ACHN (cell line): ENCODE measurements around the gene RUBCNL.
"Not testable (repeated sequence)": the region's sequence is repeated elsewhere in the genome, so short reads cannot be mapped to it uniquely, and the experiment has no call there.

Experiments used
- DNase-seq: peaks from one replicate; pipeline ENCODE4 v3.0.0-alpha.2; 2015
- in situ Hi-C: cut with HindIII; loops from 2 replicates; pipeline ENCODE4 v1.10.0; 2017; ENCODE audit warnings: low sequenced_read_pairs, low pct_ligation_motif_present, low pct_unique_long_range_greater_than_20kb

RUBCNL gene, protein sequence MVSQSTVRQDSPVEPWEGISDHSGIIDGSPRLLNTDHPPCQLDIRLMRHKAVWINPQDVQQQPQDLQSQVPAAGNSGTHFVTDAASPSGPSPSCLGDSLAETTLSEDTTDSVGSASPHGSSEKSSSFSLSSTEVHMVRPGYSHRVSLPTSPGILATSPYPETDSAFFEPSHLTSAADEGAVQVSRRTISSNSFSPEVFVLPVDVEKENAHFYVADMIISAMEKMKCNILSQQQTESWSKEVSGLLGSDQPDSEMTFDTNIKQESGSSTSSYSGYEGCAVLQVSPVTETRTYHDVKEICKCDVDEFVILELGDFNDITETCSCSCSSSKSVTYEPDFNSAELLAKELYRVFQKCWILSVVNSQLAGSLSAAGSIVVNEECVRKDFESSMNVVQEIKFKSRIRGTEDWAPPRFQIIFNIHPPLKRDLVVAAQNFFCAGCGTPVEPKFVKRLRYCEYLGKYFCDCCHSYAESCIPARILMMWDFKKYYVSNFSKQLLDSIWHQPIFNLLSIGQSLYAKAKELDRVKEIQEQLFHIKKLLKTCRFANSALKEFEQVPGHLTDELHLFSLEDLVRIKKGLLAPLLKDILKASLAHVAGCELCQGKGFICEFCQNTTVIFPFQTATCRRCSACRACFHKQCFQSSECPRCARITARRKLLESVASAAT

DNA sequence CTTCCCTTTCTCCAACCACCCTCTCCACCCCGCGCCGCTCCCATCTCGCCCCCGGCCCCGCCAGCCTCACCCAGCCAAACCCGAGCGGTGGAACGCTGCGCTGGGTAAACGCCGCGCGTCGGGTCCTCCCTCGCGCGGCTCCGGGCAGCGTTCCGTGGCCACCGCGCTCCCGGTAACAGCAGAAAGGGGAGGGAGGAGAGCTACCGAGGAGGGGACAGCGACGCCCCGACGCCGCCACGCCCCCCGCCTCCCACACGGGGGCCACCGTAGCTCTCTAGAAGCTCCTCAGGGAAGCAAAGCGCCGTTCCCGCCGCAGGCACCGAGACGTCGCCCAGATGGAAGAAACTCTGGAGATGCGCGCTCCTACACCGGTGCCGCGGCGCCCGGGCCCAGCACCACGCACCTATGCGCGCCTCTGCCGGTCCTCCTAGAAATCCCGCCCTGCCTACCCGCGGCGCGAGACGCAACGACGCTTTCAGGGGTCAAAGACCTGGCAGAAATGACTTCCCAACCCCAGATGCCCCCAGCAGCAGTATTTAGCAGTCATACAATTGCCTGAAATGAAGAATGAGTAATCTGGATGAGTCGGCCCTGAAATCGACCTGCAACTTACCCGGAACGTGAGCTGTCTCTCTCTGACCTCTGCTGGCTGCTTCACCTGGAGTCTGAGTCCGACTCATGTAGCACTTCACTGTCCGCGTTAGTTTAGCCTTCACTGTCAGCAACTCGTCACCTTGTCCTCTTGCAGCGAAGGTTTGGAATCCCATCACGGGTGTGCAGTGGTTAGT lies at the start of gene RUBCNL:
Gene RUBCNL, minus strand, starts transcription at position 189 of the 788 bp plus-strand sequence. CDS start 14,777 bp downstream, outside the sequence.
- DNase-seq: peak; percentile 10
- in situ Hi-C loops: no loop called here

DNA sequence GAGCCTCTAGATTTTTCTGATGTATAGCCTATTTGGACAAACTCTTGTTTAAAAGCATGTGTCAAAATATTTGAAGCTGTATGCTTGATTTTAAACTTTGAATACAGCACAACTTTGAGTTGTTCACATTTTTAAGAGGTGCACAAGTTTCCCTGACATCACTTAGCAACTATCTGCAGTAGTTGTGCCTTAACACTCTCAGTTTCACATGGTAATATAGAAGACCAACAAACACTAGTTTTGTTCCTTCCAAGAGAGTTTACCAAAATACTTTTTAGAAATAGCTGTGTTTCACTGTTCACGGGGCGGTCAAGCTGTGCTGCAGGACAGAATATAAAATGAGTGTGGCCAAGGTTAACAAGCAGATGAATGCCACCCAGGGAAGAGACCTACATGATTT lies 42.5 kb upstream of the RUBCNL start:
- in situ Hi-C loops, DNase-seq: not testable (repeated sequence)

DNA sequence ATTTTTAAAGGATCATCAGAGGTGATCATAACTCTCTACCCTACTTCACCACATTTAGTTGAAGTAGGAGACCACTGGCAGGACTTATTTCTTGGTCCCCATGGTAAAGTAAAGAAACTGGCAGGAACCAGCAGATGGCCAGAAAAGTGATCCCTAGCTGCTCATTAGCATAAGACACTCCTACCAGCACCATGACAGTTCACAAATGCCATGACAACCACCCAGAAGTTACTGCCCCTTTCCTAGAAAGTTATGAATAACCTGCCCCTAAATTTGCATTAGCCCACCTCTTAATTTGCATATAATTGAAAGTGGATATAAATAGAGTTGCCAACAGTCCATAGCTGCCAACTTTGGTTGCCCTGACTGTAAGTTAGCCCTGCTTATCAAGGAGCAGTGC lies 18.4 kb upstream of the RUBCNL start:
- in situ Hi-C loops: no loop called here
- no peak for DNase-seq

DNA sequence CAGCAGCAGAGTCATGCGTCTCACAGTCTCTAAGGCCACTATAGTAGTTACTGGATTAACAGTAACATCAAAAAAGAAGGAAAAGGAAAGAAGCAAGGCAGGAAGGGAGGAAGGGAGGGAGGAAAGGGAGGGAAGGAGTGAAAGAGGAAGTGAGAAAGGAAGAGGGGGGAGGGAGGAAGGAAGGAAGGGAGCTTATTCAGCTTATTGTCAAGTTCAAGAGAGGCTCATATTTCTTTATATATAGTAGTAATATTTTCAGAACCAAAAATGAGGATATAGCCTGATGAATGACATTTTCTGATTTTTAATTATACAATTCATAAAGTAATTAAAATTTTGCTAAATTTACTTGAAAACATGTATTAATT lies 17.7 kb upstream of the RUBCNL start:
- no peak for DNase-seq
- in situ Hi-C loops: no loop called here

DNA sequence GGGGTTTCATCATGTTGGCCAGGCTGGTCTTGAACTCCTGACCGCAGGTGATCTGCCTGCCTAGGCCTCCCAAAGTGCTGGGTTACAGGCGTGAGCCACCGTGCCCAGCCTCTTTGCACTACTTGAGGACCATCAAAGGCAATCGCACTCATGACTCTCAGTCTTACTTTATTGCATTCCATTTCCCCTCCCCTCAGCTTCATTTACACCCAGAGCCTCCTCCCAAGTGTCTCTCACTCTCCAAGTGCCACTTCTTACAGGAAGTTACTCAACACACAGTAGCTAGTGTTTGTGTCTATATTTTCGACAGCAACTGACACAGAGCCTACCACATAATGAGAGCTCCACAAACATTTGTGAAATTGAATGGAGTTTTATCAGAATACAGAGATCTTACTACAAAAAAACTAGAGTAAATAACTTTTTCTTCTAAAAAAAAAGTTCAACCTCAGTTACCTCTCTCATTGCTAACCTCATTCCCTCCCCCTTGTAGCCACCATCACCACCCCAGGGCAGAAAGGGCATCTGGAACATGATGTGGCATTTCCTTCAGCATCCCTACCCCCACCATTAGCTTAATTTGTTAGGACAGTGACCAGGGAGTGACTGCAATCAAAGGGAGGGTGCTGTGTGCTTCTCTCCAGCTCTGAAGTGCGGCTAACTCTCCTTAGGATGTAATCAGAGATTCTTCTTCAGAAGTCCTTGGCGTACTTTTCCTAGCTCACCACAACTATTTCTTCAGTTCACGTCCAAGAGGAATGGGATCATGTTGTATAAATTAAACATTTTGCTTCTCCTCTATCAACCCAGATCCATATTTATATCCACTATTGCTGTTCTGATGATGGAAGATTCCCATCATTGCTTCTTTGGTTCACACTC lies 17.0 kb upstream of the RUBCNL start:
- in situ Hi-C loops: no loop called here
- no peak for DNase-seq

DNA sequence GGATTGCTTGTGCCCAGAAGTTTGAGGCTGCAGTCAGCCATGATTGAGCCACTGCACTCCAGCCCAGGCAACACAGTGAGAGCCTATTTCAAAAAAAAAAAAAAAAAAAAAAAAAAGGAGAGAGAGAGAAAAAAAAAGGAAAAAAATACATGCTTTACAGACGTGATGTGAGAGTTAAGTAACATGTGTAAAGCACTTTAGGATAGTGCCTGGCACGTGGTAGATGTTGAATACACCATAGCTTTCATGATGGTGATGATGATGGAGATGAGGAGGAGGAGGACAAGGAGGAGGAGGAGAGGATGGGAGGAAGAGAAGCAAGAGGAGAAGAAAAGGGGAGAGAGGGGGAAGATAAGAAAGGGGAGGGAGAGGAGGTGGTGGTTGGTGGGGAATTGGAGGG lies 15.1 kb upstream of the RUBCNL start:
- DNase-seq: no peak
- in situ Hi-C loops: no loop called here

DNA sequence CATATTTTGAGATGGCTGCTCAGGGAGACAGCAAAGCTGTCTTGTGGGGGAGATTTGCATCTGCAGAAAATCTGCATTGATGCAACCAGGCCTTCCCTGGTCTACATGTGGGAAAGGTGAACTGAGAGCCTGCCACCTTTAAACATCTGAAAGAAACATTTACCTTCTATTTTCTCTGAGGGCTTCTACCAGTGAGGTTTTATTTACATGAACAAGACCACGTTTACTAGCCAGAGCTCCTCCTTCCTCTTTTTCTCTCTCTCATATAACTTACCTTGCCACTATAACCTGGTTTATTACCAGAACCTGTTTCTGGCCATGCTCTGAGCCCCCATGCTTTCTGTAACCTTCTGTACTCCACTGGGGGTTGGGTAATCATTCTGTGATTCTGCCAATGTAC lies 14.4 kb upstream of the RUBCNL start:
- in situ Hi-C loops: no loop called here
- no peak for DNase-seq

DNA sequence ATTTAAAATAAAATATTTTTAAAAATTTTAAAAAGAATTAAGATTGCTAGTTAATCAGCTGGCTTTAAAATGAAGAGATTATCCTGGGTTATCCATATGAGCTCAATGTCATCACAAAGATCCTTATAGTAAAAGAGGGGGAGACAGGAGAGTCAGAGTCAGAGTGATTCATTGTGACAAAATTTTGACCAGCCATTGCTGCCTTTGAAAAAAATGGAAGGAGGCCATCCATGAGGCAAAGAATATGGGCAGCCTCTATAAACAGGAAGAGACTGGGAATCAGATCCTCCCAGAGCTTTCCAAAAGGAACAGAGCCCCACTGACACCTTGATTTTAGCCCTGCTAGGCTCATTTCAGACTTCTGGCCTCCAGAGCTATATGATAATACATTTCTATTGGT lies 9.3 kb upstream of the RUBCNL start:
- in situ Hi-C loops: no loop called here
- DNase-seq: no peak

DNA sequence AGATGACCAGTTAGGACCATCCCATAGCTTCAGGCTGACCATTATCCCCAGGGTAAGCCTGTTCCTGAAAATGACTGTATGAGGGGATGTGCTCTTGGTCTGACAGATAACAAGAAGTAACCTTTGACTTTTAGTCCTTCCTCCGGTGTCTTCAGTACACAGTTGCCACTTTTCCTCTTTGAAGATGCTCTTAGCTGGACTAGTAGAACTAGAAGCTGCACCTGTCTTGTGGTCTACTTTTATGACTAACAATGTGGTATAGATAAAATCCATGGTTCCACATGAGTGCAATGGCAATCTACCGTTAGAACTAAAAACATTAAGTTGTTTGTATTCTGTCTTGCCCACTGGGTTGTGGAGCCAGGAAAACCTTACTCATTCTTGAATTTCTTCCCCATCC lies 5.9 kb upstream of the RUBCNL start:
- DNase-seq: peak; percentile 1
- in situ Hi-C loops: no loop called here

DNA sequence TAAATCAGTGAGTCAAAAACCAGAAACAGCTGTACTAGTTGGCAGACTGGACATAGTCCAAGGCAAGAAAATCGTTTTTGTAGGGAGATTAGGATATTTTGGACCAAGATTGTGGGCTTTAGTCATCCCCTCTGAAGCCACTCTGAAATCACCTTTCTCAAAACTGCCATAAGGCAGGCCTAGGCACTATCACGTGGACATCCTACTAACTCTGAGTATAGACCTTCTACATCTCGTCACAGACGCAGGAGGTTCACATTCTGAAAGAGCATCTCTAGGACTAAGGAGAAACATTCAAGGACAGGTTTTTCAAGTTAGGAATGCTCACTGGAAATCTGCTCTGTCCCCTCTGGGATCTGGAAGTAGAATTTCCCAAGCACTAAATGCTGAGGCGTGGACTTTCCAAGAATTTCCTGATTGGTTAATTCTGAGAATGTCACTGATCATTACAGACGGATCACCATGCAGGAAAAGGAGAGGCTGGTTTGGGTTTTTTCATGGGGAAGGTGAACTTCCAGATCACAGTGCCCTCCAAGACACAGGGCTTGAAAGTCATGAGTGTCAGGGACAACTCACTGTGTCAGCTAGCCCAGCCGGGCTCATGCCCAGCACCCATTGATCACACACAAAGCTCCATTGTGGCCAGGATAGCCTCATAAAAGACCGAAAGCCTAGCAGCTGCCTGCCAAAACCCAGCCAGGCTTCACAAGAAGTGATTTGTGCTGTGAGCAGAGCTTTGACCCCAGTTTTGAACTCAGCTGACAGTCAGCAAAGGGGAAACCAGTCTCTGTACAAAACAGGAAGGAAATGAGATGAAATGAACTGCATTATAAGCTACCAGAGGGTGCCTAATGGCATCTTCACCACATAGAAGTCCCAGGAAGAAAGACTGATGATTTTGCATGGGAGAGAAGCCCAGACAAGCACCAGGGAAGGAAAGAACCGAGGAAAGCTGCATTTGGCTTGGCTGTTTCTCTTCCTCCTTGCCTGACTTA lies 2.7 kb upstream of the RUBCNL start:
- no peak for DNase-seq
- in situ Hi-C loops: no loop called here

DNA sequence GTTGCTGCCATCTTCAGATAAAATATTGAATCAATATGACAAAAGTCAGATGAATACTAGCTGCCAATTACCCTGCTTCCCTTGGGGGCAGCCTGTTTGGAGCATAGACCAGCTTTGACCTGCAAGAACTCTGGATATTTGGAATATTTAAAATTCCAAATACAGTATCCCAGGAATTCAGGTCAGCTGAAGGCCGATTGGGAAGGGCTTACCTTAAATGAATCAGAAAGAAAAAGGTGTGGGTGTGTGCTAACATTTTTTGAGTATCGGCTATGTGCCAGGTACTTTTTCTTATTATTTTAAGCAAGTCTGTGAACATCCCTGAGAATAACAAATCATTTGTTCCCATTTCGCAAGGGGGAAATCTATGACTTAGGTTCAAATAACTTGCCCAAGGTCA lies 1.8 kb upstream of the RUBCNL start:
- DNase-seq: no peak
- in situ Hi-C loops: no loop called here

DNA sequence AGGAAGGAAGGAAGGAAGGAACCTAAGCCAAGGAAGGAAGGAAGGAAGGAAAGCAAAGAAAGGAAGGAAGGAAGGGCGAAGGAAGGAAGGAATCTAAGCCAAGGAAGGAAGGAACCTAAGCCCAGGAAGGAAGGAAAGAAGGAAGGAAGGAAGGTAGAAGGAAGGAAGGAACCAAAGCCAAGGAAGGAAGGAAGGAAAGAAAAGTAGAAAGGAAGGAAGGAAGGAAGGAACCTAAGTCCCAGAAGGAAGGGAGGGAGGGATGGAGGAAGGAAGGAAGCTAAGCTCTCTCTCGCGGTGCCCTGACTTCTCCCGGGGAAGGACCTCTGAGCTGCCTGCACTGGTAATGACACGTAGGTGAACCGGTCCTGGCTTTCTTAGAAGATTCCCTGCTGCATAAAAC lies 1.3 kb upstream of the RUBCNL start:
- in situ Hi-C loops: no loop called here
- DNase-seq: no peak

DNA sequence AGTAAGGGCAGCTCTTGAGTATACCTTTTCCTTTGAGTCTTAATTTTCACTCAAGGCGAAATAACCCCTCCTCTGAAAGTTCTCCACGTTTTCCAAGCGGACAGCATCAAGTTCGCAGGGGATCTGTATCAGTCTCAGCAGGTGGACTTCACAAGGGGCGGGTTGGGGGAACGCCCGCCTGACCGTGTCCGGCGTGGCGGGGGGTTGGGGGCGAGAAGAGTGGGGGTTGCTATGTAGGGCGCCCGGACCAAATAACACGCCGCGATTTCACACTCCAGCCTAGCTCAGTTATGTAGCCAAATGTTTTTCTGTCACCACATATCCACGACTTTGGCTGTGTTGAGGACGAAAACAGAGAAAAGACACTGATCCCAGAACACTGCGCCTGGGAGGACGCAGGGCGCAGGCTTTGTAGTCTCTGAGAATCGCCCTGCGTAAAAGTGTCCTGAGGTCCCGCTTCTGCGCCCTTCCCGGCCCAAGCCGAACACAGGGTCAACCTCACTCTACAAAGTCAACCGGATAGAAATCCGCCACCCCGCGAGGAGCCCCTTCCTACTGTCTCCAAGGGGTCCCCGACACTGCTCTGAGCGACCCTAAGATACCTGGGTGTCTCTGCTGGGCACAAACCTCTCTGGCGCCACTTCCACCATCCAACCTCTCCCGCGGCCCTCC lies 524 bp downstream of the RUBCNL start:
- no peak for DNase-seq
- in situ Hi-C loops: no loop called here

DNA sequence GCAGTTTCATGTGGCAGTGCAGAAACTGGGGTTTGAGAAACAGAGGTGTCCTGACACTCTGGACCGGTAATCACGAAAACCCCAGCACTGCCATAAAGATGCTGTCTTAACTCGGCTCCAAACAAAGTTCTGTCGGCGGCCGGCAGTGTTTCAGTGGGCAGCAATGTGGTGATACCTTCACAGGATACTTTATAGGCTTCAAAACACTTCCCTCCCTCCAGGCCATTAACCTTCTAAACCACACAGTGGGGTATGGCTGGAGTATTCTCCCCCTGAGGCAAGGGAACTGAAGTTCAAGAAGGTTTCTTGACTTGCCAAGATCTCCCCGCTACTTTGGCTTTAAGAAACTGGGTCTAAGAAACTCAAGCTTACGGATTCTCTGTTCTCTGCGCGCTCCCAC lies 1.1 kb downstream of the RUBCNL start:
- in situ Hi-C loops: no loop called here
- no peak for DNase-seq

DNA sequence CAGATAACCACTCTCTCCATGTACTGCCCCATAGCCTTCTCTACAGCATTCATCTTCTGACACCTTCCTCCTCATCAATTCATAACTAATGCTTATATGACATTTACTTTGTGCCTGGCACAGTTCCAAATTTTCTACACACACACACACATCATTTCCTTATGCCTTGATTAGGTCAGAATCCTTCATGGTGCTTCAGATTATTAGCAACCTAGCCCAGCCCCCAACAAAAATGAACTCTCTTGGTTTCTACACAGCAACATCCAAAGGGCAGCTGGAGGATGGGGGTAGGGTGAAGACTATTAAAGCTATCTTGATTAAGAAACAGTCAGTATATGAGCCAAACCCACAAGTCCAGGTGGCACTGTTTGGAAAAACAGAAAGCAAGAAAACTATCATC lies 3.7 kb downstream of the RUBCNL start:
- DNase-seq: no peak
- in situ Hi-C loops: no loop called here

DNA sequence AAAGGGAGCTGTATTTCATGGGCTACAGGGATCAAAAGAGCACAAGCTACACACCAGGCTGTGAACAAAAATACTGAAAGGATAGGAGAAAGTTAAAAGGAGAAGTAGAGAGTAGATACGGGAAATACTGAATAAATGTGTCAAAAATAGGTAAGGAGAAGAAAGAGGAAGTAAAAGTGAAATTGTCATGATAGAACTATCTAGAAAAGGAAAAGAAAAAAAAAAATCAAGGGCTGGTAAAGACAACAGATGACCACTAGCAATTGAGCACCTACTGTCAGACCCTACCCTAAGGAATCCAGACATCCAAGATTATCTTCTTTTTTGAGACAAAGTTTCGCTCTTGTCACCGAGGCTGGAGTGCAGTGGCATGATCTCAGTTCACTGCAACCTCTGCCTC lies 4.8 kb downstream of the RUBCNL start:
- DNase-seq: no peak
- in situ Hi-C loops: no loop called here

DNA sequence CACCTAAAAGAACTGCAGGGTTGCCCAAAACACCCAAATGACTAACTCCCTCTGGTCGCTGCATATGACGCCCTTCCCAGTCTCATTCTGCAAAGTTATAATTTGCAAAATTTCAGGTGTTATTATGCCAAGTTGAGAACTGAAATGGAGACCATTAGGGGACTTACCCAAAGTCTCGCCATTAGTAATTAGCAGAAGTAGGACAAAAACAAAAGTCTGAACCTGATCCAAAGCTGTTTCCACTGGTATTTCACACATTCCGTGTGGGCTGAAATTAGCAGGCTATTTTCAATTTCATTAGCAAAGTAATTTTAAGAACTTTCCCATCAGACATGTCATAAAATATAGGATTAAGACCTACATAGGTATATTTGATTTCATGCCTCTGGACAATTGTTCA lies 6.8 kb downstream of the RUBCNL start:
- in situ Hi-C loops: no loop called here
- no peak for DNase-seq
